HepG2 (cell line): ENCODE data around the gene GBGT1.

Experiments
- EZH2 ChIP-seq: conservative IDR thresholded peaks from 2 replicates; pipeline ENCODE4 v1.6.1; 2012; ENCODE audit warnings: mild to moderate bottlenecking, low read depth, low read length, moderate library complexity
- FOXM1 ChIP-seq: sonication (generic); formaldehyde crosslinking; IDR thresholded peaks from 2 replicates; pipeline ENCODE4 v1.5.0; 2020; ENCODE audit warnings: missing genetic modification reagents
- HMG20A ChIP-seq: IDR thresholded peaks from 2 replicates; pipeline ENCODE4 v1.6.1; 2016; ENCODE audit warnings: borderline replicate concordance
- HOXA5 ChIP-seq: sonication (generic); formaldehyde crosslinking; IDR thresholded peaks from 2 replicates; pipeline ENCODE4 v1.4.0; 2020; ENCODE audit warnings: missing genetic modification reagents
- MAFF ChIP-seq: IDR thresholded peaks from 2 replicates; pipeline ENCODE4 v1.6.1; 2011; ENCODE audit warnings: low read depth, low read length, improper control_type of control experiment
- MEIS2 ChIP-seq: sonication (generic); formaldehyde crosslinking; IDR thresholded peaks from 2 replicates; pipeline ENCODE4 v1.9.0; 2021; ENCODE audit warnings: mild to moderate bottlenecking, missing genetic modification reagents
- MYC ChIP-seq: sonication (generic); formaldehyde crosslinking; IDR thresholded peaks from 2 replicates; pipeline ENCODE4 v1.9.0; 2021; ENCODE audit warnings: missing genetic modification reagents, borderline replicate concordance
- POLR2A ChIP-seq, 2 experiments: IDR thresholded peaks; 2 replicates each; pipeline ENCODE4 v1.6.1; 2011; ENCODE audit warnings: low read depth in 2 of 2, low read length in 2 of 2, mild to moderate bottlenecking in 1 of 2, moderate library complexity in 1 of 2; ENCODE audit not compliant: insufficient read depth in 1 of 2
- POLR2AphosphoS5 ChIP-seq: IDR thresholded peaks from 2 replicates; pipeline ENCODE4 v1.6.1; 2012; ENCODE audit warnings: low read depth, low read length
- RFX5 ChIP-seq: IDR thresholded peaks from 2 replicates; pipeline ENCODE4 v1.6.1; 2011; ENCODE audit warnings: low read depth, low read length, improper control_type of control experiment
- SIN3A ChIP-seq: IDR thresholded peaks from 2 replicates; pipeline ENCODE4 v1.6.1; 2011; ENCODE audit warnings: low read depth, mild to moderate bottlenecking, control low read depth, low read length, borderline replicate concordance
- SUZ12 ChIP-seq: fragments of 150-350 bp; IDR thresholded peaks from 2 replicates; pipeline ENCODE4 v1.6.1; 2014; ENCODE audit warnings: low read depth, low read length
- TF ChIP-seq, protein P1 (sequence below): sonication (generic); formaldehyde crosslinking; IDR thresholded peaks from 2 replicates; pipeline ENCODE4 v1.4.0; 2020; ENCODE audit warnings: missing genetic modification reagents
- TF ChIP-seq, protein P2 (sequence below): sonication (generic); formaldehyde crosslinking; IDR thresholded peaks from 2 replicates; pipeline ENCODE4 v1.5.0; 2020; ENCODE audit warnings: mild to moderate bottlenecking, missing genetic modification reagents, moderate library complexity

DNA sequence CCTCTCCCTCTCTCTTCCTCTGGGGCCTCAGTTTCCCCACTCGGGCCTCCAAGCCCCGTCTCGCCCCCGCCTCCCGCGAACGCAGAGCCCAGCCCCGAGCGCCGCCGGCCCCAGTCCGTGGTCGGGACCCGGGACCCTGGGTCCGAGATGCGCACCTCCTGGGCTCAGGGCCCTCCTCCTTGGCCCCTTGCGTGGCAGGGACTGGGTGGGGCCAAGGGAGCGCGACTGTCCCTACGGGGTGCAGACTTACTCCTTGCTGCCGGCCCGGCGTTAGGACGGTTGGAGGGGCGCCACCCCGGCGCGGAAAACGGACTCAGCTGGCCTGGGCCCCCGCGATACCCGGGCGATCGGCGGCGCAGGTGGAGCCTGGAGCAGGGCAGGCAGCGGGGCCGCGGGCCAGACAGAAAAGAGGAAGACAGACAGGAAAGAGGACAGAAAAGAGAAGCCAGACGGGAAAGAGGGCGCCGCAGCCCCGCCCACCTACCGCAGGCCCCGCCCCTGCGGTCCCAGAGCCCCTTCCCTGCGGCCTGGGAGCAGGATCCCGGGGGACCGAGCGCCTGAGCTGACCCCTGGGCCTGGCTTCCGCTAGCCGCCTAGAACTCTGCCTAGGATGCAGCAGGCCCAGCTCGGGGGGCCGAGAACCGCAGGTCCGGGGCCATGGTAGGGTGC lies at the start of gene GBGT1:
- TF ChIP-seq, protein P1, sequence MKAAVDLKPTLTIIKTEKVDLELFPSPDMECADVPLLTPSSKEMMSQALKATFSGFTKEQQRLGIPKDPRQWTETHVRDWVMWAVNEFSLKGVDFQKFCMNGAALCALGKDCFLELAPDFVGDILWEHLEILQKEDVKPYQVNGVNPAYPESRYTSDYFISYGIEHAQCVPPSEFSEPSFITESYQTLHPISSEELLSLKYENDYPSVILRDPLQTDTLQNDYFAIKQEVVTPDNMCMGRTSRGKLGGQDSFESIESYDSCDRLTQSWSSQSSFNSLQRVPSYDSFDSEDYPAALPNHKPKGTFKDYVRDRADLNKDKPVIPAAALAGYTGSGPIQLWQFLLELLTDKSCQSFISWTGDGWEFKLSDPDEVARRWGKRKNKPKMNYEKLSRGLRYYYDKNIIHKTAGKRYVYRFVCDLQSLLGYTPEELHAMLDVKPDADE (CRISPR knock-in tag): no peak
- no peak for TF ChIP-seq EZH2
- no peak for TF ChIP-seq POLR2AphosphoS5
- TF ChIP-seq MYC (CRISPR knock-in tag): no peak
- no peak for TF ChIP-seq MAFF
- TF ChIP-seq, protein P2, sequence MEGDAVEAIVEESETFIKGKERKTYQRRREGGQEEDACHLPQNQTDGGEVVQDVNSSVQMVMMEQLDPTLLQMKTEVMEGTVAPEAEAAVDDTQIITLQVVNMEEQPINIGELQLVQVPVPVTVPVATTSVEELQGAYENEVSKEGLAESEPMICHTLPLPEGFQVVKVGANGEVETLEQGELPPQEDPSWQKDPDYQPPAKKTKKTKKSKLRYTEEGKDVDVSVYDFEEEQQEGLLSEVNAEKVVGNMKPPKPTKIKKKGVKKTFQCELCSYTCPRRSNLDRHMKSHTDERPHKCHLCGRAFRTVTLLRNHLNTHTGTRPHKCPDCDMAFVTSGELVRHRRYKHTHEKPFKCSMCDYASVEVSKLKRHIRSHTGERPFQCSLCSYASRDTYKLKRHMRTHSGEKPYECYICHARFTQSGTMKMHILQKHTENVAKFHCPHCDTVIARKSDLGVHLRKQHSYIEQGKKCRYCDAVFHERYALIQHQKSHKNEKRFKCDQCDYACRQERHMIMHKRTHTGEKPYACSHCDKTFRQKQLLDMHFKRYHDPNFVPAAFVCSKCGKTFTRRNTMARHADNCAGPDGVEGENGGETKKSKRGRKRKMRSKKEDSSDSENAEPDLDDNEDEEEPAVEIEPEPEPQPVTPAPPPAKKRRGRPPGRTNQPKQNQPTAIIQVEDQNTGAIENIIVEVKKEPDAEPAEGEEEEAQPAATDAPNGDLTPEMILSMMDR (CRISPR knock-in tag): no peak
- no peak for TF ChIP-seq RFX5
- no peak for TF ChIP-seq MEIS2 (CRISPR knock-in tag)
- TF ChIP-seq HOXA5 (CRISPR knock-in tag): no peak
- TF ChIP-seq SIN3A: no peak
- TF ChIP-seq FOXM1 (CRISPR knock-in tag): no peak
- no peak for TF ChIP-seq POLR2A (IDR thresholded peaks at IDR 0.05; ENCODE audit: insufficient read depth in 1 of 2, low read depth in 2 of 2, low read length in 2 of 2)
- no peak for TF ChIP-seq SUZ12
- TF ChIP-seq HMG20A (CRISPR knock-in tag): no peak
